A549 treated with CpdA at 1 μM for 4 hours (cell line): ENCODE measurements around the gene TBX18. TPM values are rescaled to one million over a fixed set of nuclear protein-coding genes. Genes with fewer than 3 reads are reported as not detected.

ENCODE experiments used
- total RNA-seq: library from RNA; stranded (reverse); fragments of 200-300 nt; extraction: Qiagen RNA extraction; gene quantifications from 5 replicates; pipeline ENCODE4 v1.2.3, GENCODE V29; 2022; ENCODE audit warnings: low read depth

Gene TBX18
- total RNA-seq = 14.9 to 20.4 TPM (median 18.6 TPM) in 5 replicates

GRCh38 chr6:84764332-84765049 is at the start of gene TBX18:
TBX18 (minus strand) TSS chr6:84764598; CDS start chr6:84764181, 417 bp downstream.

